Caki2 (cell line): ENCODE results near the gene FIZ1. TPM values are rescaled to one million over a fixed set of nuclear protein-coding genes. Genes with fewer than 3 reads are reported as not detected.

Experiments
- total RNA-seq: library from RNA; depleted of rRNA; stranded (reverse); fragments of >200 nt; shearing (Covaris generic); gene quantifications from 2 replicates; pipeline ENCODE4 v1.2.3, GENCODE V29; 2014; ENCODE audit warnings: low replicate concordance; rRNA removed

Gene FIZ1
- total RNA-seq, 1 experiment from 2014 or later, result 12.3 TPM

Other genes starting within 250 kb of the FIZ1 start
- 0.10 TPM in 1 of 2 replicates, not detected in the other for gene COX6B2, start 244.8 kb downstream of the FIZ1 start, total RNA-seq
- not detected in 2 replicates for gene GARIN5B, start 236.3 kb downstream of the FIZ1 start, total RNA-seq
- gene IL11, start 229.1 kb downstream of the FIZ1 start, total RNA-seq, result not detected in 2 replicates
- not detected in 2 replicates for gene TMEM190, start 222.7 kb downstream of the FIZ1 start, total RNA-seq
- gene TMEM238, start 215.2 kb downstream of the FIZ1 start, total RNA-seq, result 2.3 and 6.7 TPM in 2 replicates
- gene RPL28, start 213.6 kb downstream of the FIZ1 start, total RNA-seq, result 281 and 295 TPM in 2 replicates
- 231 and 237 TPM in 2 replicates for gene UBE2S, start 191.7 kb downstream of the FIZ1 start, total RNA-seq
- not detected in 2 replicates for gene SHISA7, start 156.2 kb downstream of the FIZ1 start, total RNA-seq
- 231 and 265 TPM in 2 replicates for gene ISOC2, start 137.9 kb downstream of the FIZ1 start, total RNA-seq
- gene C19orf85, start 134.8 kb downstream of the FIZ1 start, total RNA-seq, result not detected in 2 replicates
- gene ZNF628, start 122.9 kb downstream of the FIZ1 start, total RNA-seq, result 1.9 and 5.3 TPM in 2 replicates
- 94.3 and 99.9 TPM in 2 replicates for gene NAT14, start 114.3 kb downstream of the FIZ1 start, total RNA-seq
- gene SSC5D, start 111.1 kb downstream of the FIZ1 start, total RNA-seq, result 0.14 TPM in 1 of 2 replicates, not detected in the other
- not detected in 2 replicates for gene SBK2, start 62.4 kb downstream of the FIZ1 start, total RNA-seq
- 1.0 and 6.3 TPM in 2 replicates for gene SBK3, start 54.0 kb downstream of the FIZ1 start, total RNA-seq
- gene ZNF579, start 18.7 kb downstream of the FIZ1 start, total RNA-seq, result 2.2 and 12.9 TPM in 2 replicates
- 15.5 and 31.0 TPM in 2 replicates for gene ZNF524, start 771 bp upstream of the FIZ1 start, total RNA-seq
- 0.87 and 1.7 TPM in 2 replicates for gene ZNF865, start 6.1 kb upstream of the FIZ1 start, total RNA-seq
- 3.6 and 14.3 TPM in 2 replicates for gene ZNF784, start 25.0 kb upstream of the FIZ1 start, total RNA-seq
- gene ZNF580, start 41.5 kb upstream of the FIZ1 start, total RNA-seq, result 2.3 and 12.1 TPM in 2 replicates
- gene ZNF581, start 44.1 kb upstream of the FIZ1 start, total RNA-seq, result 10.8 and 23.3 TPM in 2 replicates
- gene CCDC106, start 48.7 kb upstream of the FIZ1 start, total RNA-seq, result 7.8 and 9.3 TPM in 2 replicates
- gene U2AF2, start 55.5 kb upstream of the FIZ1 start, total RNA-seq, result 129 and 183 TPM in 2 replicates
- gene EPN1, start 75.7 kb upstream of the FIZ1 start, total RNA-seq, result 117 and 123 TPM in 2 replicates
- not detected in 2 replicates for gene NLRP9, start 138.9 kb upstream of the FIZ1 start, total RNA-seq
- gene RFPL4A, start 159.6 kb upstream of the FIZ1 start, total RNA-seq, result not detected in 2 replicates
- gene RFPL4AL1, start 169.6 kb upstream of the FIZ1 start, total RNA-seq, result not detected in 2 replicates
- gene NLRP11, start 232.5 kb upstream of the FIZ1 start, total RNA-seq, result 0.14 TPM in 1 of 2 replicates, not detected in the other
- gene NLRP4, start 237.0 kb upstream of the FIZ1 start, total RNA-seq, result not detected in 2 replicates